SU-DHL-6 (cell line): Measurements from ENCODE around the gene COPS9.

Experiments
- H2AFZ ChIP-seq: fragments of 200-600 bp; sonication (generic); 2 replicates; pipeline ENCODE4 v1.6.1; 2014; ENCODE audit warnings: low read depth, mild to moderate bottlenecking, moderate library complexity, mixed read lengths, antibody characterized with exemption, low read length; ENCODE audit not compliant: severe bottlenecking
- H3F3A ChIP-seq: fragments of 200-600 bp; shearing (Covaris generic); 2 replicates; pipeline ENCODE4 v1.6.0; 2016; ENCODE audit warnings: antibody characterized with exemption, mild to moderate bottlenecking; ENCODE audit not compliant: insufficient read depth
- H3K27ac ChIP-seq: fragments of 200-600 bp; sonication (generic); 2 replicates; pipeline ENCODE4 v1.5.1; 2016; ENCODE audit warnings: low read depth, mild to moderate bottlenecking, low read length, moderate library complexity, mixed read lengths
- H3K27me3 ChIP-seq: fragments of 200-600 bp; sonication (generic), shearing (Covaris generic); 2 replicates; pipeline ENCODE4 v1.6.0; 2014; ENCODE audit warnings: mild to moderate bottlenecking, low read length
- H3K36me3 ChIP-seq: fragments of 200-600 bp; sonication (generic); 2 replicates; pipeline ENCODE4 v1.6.1; 2014; ENCODE audit warnings: mild to moderate bottlenecking, low read length, mixed read lengths
- H3K4me2 ChIP-seq: fragments of 300-600, 200-600 bp; shearing (Covaris generic), sonication (generic); 2 replicates; pipeline ENCODE4 v1.6.0; 2014; ENCODE audit warnings: low read length, low read depth, mild to moderate bottlenecking; ENCODE audit not compliant: poor library complexity, severe bottlenecking
- H3K4me3 ChIP-seq: fragments of 200-600 bp; sonication (generic); 2 replicates; pipeline ENCODE4 v1.5.1; 2014; ENCODE audit warnings: antibody characterized with exemption, low read length, mild to moderate bottlenecking, mixed read lengths; ENCODE audit not compliant: insufficient read depth, poor library complexity, severe bottlenecking
- H3K79me2 ChIP-seq: fragments of 200-600 bp; sonication (generic); 2 replicates; pipeline ENCODE4 v1.6.1; 2014; ENCODE audit warnings: mild to moderate bottlenecking, low read length, moderate library complexity; ENCODE audit not compliant: insufficient read depth
- H3K9ac ChIP-seq: fragments of 200-600 bp; sonication (generic); 2 replicates; pipeline ENCODE4 v1.7.0; 2014; ENCODE audit warnings: mild to moderate bottlenecking, low read length
- H3K9me2 ChIP-seq: fragments of 200-600 bp; sonication (generic); replicated peaks from 2 replicates; pipeline ENCODE4 v1.6.1; 2014; ENCODE audit warnings: low read length; ENCODE audit not compliant: insufficient read depth
- H3K9me3 ChIP-seq: fragments of 200-600 bp; sonication (generic); 2 replicates; pipeline ENCODE4 v1.6.1; 2014; ENCODE audit warnings: low read length, mixed read lengths; ENCODE audit not compliant: insufficient read depth
- H4K20me1 ChIP-seq: fragments of 200-600 bp; sonication (generic); 2 replicates; pipeline ENCODE4 v1.6.1; 2014; ENCODE audit warnings: low read depth, mild to moderate bottlenecking, antibody characterized with exemption, low read length, moderate library complexity, mixed read lengths
- EZH2phosphoT487 ChIP-seq: fragments of 200-600 bp; sonication (generic), shearing (Covaris generic); conservative IDR thresholded peaks from 2 replicates; pipeline ENCODE4 v1.6.1; 2018; ENCODE audit warnings: mild to moderate bottlenecking, antibody characterized with exemption, low read length, moderate library complexity, mixed read lengths
- TF ChIP-seq, protein P1 (sequence below): fragments of 200-600 bp; sonication (generic); IDR thresholded peaks from one replicate; pipeline ENCODE4 v1.5.1; 2017; ENCODE audit warnings: antibody characterized with exemption, mild to moderate bottlenecking, low read length, moderate library complexity; ENCODE audit not compliant: insufficient read depth, poor library complexity, severe bottlenecking

The COPS9 gene

DNA sequence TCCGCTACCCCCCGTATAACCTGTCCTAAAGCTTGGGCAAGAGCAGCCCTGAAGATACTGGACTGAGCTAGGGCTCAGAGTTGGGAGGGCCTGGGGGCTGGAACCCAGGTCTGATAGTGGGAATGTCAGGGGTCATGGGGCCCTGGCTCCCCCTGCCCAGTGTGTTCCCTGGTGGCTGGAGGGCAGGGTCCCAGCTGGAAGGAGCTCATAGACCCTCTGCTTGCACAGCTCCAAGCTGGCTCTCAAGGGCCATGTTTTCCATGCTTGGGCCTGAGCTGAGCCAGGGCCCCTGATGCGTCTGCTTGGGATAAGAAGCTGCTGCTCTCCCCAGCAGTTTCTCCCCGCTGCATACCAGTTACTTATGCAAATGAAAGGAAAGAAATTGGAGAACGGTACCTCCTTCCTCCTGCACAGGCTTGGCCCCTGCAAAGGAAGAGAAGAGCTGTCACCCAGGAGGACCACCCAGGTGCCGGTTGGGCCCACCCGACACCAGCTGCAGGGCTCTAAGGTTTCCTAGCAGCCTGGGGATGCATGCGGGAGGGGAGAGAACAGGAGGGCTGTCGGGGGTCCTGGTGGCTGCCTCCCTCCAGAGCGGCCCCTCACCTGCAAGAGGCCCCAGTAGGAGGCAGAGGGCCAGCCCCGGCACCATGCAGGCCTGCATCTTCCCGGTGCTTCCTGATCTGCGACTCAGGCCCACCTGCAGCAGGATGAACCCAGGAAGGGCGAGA is 3.7 kb upstream of the COPS9 start:
- Histone ChIP-seq H3K9me3 (no peaks in the 10 kb centered on the region), H3K4me3 (no peak overlapping the region), H3K9ac (no peak overlapping the region), H3K36me3 (no peaks in the 10 kb centered on the region), H3K27me3 (no peaks in the 10 kb centered on the region), H3K4me2 (no peak overlapping the region), H3F3A (no peaks in the 10 kb centered on the region), H2AFZ (no peak overlapping the region), H3K27ac (no peak overlapping the region), H3K9me2 (no peaks in the 10 kb centered on the region), H4K20me1 (no peaks in the 10 kb centered on the region), H3K79me2 (peaks cover 12% of the 10 kb centered on the region)
- no peak for TF ChIP-seq EZH2phosphoT487
- TF ChIP-seq, protein P1, sequence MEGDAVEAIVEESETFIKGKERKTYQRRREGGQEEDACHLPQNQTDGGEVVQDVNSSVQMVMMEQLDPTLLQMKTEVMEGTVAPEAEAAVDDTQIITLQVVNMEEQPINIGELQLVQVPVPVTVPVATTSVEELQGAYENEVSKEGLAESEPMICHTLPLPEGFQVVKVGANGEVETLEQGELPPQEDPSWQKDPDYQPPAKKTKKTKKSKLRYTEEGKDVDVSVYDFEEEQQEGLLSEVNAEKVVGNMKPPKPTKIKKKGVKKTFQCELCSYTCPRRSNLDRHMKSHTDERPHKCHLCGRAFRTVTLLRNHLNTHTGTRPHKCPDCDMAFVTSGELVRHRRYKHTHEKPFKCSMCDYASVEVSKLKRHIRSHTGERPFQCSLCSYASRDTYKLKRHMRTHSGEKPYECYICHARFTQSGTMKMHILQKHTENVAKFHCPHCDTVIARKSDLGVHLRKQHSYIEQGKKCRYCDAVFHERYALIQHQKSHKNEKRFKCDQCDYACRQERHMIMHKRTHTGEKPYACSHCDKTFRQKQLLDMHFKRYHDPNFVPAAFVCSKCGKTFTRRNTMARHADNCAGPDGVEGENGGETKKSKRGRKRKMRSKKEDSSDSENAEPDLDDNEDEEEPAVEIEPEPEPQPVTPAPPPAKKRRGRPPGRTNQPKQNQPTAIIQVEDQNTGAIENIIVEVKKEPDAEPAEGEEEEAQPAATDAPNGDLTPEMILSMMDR = no peak

DNA sequence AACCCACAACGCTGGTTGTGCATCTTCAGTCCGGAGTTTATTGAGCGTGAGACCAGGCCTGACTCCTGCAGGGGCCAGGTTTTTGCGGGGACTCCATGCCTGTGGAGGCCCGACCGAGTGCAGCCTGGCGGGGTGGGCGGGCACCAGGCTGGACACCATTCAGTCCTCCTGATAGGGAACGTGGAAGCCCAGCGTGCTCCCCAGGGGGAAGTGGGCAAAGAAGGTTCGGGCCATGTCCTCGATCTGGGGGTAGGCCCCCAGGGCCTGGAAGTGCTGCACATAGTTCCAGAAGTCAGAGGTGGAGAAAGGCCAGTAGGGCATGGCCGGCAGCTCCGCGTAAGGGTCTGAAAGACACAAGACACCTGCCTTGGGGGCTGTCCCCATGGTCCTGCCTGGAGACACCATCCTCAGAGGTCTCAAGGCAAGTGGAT is 2.9 kb upstream of the COPS9 start:
- no peak for TF ChIP-seq EZH2phosphoT487
- TF ChIP-seq, protein P1 = no peak
- H3K9ac ChIP-seq = no peak overlapping the region
- no peaks in the 10 kb centered on the region for H3K27me3 ChIP-seq
- no peak overlapping the region for H3K27ac ChIP-seq
- no peaks in the 10 kb centered on the region for H3K9me3 ChIP-seq
- peaks cover 19% of the 10 kb centered on the region for H3K79me2 ChIP-seq
- no peak overlapping the region for H2AFZ ChIP-seq
- no peaks in the 10 kb centered on the region for H3K36me3 ChIP-seq
- H3K4me3 ChIP-seq = no peak overlapping the region
- no peak overlapping the region for H3K4me2 ChIP-seq
- H4K20me1 ChIP-seq = no peaks in the 10 kb centered on the region
- H3F3A ChIP-seq = no peaks in the 10 kb centered on the region
- no peaks in the 10 kb centered on the region for H3K9me2 ChIP-seq

DNA sequence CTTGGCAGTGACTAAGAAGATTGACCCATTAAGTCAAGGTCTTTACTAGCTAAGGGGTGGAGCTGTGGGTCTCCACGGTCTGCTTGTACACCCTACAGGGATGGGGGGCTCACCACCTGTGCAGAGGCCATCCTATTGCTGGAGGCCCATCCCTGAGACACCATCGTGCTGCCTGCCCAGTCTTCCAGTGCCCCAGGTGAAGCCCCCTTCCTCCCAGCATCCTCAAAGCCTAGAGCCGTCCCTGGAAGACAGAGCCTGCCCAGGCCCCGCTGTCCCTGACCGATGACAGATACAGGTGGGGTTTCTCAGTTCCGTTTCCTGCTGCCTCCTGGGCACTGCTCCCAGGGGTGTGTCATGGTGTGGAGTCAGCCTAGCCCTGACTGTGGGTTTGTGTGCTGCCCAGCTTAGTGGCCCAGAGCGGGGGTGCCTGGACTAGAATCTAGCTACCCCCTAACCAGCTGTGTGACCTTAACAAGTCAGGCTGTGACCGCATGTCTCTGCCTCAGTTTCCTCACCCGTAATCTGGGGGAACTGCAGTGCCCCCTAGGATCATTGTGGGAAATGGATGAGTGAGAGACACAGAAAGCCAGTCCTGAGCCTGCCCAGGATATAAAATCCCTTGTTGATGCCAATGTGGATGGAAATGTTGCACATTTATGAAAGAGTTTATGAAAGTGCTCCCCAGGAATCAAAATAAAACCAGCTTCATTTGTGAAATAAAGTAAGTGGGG is 2.3 kb upstream of the COPS9 start:
- Histone ChIP-seq H3K9ac (no peak overlapping the region), H3K36me3 (no peaks in the 10 kb centered on the region), H3K4me2 (no peak overlapping the region), H4K20me1 (no peaks in the 10 kb centered on the region), H2AFZ (no peak overlapping the region), H3K27me3 (no peaks in the 10 kb centered on the region), H3K79me2 (peaks cover 19% of the 10 kb centered on the region), H3K9me3 (no peaks in the 10 kb centered on the region), H3K4me3 (no peak overlapping the region), H3F3A (no peaks in the 10 kb centered on the region), H3K27ac (no peak overlapping the region), H3K9me2 (no peaks in the 10 kb centered on the region)
- TF ChIP-seq, protein P1 = no peak
- no peak for TF ChIP-seq EZH2phosphoT487
